ENCODE measurements around the gene PACS1. TPM values are rescaled to one million over a fixed set of nuclear protein-coding genes. Genes with fewer than 3 reads are reported as not detected.

PACS1 gene
- total RNA-seq, 1 experiment from 2014 or later: 33.5 TPM

DNA sequence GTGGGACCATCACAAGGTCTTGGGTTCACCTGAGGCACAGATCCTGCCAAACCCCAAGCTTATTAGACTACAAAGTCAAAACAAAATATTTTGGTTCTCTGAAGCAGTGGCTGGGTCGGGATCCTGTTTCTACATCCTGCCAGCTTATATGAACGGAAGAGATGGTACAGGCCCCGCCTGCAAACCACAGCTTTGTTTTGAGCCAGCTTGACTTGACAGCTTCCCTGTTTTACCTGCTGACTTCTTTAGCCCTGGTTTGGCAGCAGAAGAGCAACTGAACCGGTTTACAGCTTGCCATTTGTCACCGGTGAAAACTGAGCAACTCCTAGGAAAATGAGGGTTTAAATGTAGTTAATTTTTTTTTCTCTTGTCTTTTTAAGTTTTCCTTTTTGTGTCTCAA lies 11.4 kb downstream of the PACS1 start:
- TF ChIP-seq, protein P1, sequence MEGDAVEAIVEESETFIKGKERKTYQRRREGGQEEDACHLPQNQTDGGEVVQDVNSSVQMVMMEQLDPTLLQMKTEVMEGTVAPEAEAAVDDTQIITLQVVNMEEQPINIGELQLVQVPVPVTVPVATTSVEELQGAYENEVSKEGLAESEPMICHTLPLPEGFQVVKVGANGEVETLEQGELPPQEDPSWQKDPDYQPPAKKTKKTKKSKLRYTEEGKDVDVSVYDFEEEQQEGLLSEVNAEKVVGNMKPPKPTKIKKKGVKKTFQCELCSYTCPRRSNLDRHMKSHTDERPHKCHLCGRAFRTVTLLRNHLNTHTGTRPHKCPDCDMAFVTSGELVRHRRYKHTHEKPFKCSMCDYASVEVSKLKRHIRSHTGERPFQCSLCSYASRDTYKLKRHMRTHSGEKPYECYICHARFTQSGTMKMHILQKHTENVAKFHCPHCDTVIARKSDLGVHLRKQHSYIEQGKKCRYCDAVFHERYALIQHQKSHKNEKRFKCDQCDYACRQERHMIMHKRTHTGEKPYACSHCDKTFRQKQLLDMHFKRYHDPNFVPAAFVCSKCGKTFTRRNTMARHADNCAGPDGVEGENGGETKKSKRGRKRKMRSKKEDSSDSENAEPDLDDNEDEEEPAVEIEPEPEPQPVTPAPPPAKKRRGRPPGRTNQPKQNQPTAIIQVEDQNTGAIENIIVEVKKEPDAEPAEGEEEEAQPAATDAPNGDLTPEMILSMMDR (IDR thresholded peaks at IDR 0.05; ENCODE audit: unreplicated experiment): no peak
- CTCF ChIA-PET: interaction anchor here (0.8 to 2.8 kb wide), 4 partner anchors 10 to 141 kb away, joined by 3 to 20 read pairs (median 5); no protein-coding TSS in a partner anchor
- Mint-ChIP-seq H3K4me3 (ENCODE audit: unreplicated experiment) (peak overlapping the region; percentile 35), H3K4me1 (ENCODE audit: insufficient read depth, unreplicated experiment) (peaks cover 44% of the 10 kb centered on the region), H3K9me3 (ENCODE audit: unreplicated experiment) (no peaks in the 10 kb centered on the region), H3K27ac (ENCODE audit: low read depth, unreplicated experiment) (peak overlapping the region; percentile 87), H3K36me3 (ENCODE audit: insufficient read depth, unreplicated experiment) (peaks cover 16% of the 10 kb centered on the region), H3K27me3 (ENCODE audit: insufficient read depth, unreplicated experiment) (no peaks in the 10 kb centered on the region)
- BruUV-seq (replicated peaks): no TSS peak
- DNase-seq (ENCODE audit: unreplicated experiment): peak; percentile 62
- POLR2A ChIA-PET: interaction anchor here (0.5 to 2.0 kb wide), 19 partner anchors 10 to 855 kb away, joined by 3 to 22 read pairs (median 4); partner anchors contain the start of genes BANF1, FOSL1, PACS1 and SF3B2
- intact Hi-C loops (cut with micrococcal nuclease): no loop called here

DNA sequence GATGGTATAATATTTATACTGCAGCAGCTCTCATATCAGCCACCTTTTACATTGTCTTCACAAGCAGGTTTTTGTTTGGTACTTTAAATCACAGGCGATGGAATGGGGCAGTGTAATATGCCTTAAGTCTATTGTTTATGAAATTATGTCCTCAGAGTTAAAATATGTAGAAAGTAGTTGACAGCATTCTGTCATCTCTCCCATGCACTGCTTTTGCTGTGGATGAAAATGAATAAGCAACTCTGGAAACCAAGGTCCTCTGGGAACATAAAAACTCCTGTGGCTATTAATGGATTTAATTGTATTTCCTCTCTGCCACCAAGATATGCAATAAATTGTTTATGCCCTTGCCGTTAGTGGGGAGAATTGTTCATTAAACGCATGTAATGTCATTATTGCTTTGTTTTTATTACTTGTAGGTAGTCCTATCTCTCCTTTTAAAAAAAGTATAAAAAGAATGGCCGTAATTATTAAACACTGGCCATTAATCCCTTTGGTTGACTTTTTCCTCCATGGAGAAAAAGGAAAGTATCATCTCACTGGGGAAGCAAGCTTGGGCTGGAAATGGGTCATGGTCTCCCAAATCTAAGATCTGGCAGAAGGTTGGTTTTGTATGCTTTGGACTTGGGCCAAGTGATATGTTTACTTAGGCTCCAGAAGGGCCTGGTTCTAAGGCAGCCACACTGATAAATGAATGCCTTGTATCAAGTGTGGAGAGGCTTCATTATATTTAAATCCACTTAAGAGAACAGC lies 13.1 kb downstream of the PACS1 start:
- no peak overlapping the region for H3K27ac Mint-ChIP-seq (ENCODE audit: low read depth, unreplicated experiment)
- no peaks in the 10 kb centered on the region for H3K27me3 Mint-ChIP-seq (ENCODE audit: insufficient read depth, unreplicated experiment)
- POLR2A ChIA-PET: interaction anchor here (0.6 kb wide), 1 partner anchor 65 kb away, joined by 3 read pairs; no protein-coding TSS in a partner anchor
- TF ChIP-seq, protein P1 (IDR thresholded peaks at IDR 0.05; ENCODE audit: unreplicated experiment): no peak
- peaks cover 11% of the 10 kb centered on the region for H3K36me3 Mint-ChIP-seq (ENCODE audit: insufficient read depth, unreplicated experiment)
- peak; percentile 34 for DNase-seq (ENCODE audit: unreplicated experiment)
- intact Hi-C loops (cut with micrococcal nuclease): no loop called here
- BruUV-seq (replicated peaks): no TSS peak
- CTCF ChIA-PET: interaction anchor here (0.8 to 1.1 kb wide), 3 partner anchors 38 to 139 kb away, joined by 3 to 5 read pairs (median 4); no protein-coding TSS in a partner anchor
- H3K9me3 Mint-ChIP-seq (ENCODE audit: unreplicated experiment): no peaks in the 10 kb centered on the region
- no peak overlapping the region for H3K4me3 Mint-ChIP-seq (ENCODE audit: unreplicated experiment)
- H3K4me1 Mint-ChIP-seq (ENCODE audit: insufficient read depth, unreplicated experiment): peaks cover 44% of the 10 kb centered on the region

GRCh38 chr11:66083767-66084166 lies 13.7 kb downstream of the PACS1 start:
- BruUV-seq (replicated peaks): no TSS peak
- peaks cover 6% of the 10 kb centered on the region for H3K36me3 Mint-ChIP-seq (ENCODE audit: insufficient read depth, unreplicated experiment)
- intact Hi-C loops (cut with micrococcal nuclease): no loop called here
- H3K27me3 Mint-ChIP-seq (ENCODE audit: insufficient read depth, unreplicated experiment): no peaks in the 10 kb centered on the region
- no peak overlapping the region for H3K27ac Mint-ChIP-seq (ENCODE audit: low read depth, unreplicated experiment)
- peaks cover 44% of the 10 kb centered on the region for H3K4me1 Mint-ChIP-seq (ENCODE audit: insufficient read depth, unreplicated experiment)
- no peak for DNase-seq (ENCODE audit: unreplicated experiment)
- ChIA-PET CTCF (interaction anchor here (0.8 to 0.9 kb wide), 2 partner anchors 39 to 102 kb away, joined by 3 to 4 read pairs; no protein-coding TSS in a partner anchor), POLR2A (interaction anchor here (0.6 kb wide), 1 partner anchor 13 kb away, joined by 3 read pairs; no protein-coding TSS in a partner anchor)
- TF ChIP-seq, protein P1 (IDR thresholded peaks at IDR 0.05; ENCODE audit: unreplicated experiment): no peak
- no peak overlapping the region for H3K4me3 Mint-ChIP-seq (ENCODE audit: unreplicated experiment)
- no peaks in the 10 kb centered on the region for H3K9me3 Mint-ChIP-seq (ENCODE audit: unreplicated experiment)

GRCh38 chr11:66084821-66085475 lies 14.9 kb downstream of the PACS1 start:
- H3K9me3 Mint-ChIP-seq (ENCODE audit: unreplicated experiment): no peaks in the 10 kb centered on the region
- H3K4me3 Mint-ChIP-seq (ENCODE audit: unreplicated experiment): no peak overlapping the region
- no TSS peak for BruUV-seq (replicated peaks)
- H3K36me3 Mint-ChIP-seq (ENCODE audit: insufficient read depth, unreplicated experiment): peaks cover 5% of the 10 kb centered on the region
- no peak overlapping the region for H3K27ac Mint-ChIP-seq (ENCODE audit: low read depth, unreplicated experiment)
- intact Hi-C loops (cut with micrococcal nuclease): no loop called here
- ChIA-PET CTCF (no interaction called here), POLR2A (no interaction called here)
- no peaks in the 10 kb centered on the region for H3K27me3 Mint-ChIP-seq (ENCODE audit: insufficient read depth, unreplicated experiment)
- TF ChIP-seq, protein P1 (IDR thresholded peaks at IDR 0.05; ENCODE audit: unreplicated experiment): no peak
- no peak for DNase-seq (ENCODE audit: unreplicated experiment)
- H3K4me1 Mint-ChIP-seq (ENCODE audit: insufficient read depth, unreplicated experiment): peaks cover 38% of the 10 kb centered on the region

Data from MCF 10A (cell line).